HEK293T (cell line): ENCODE measurements around the gene ETFDH.
"Not testable (repeated sequence)": the region's sequence is repeated elsewhere in the genome, so short reads cannot be mapped to it uniquely, and the experiment has no call there.

ENCODE experiments used
- ARNT ChIP-seq: fragments of 450-650 bp; IDR thresholded peaks from 2 replicates; pipeline ENCODE4 v1.6.1; 2017; ENCODE audit warnings: mild to moderate bottlenecking
- BHLHE40 ChIP-seq: fragments of 450-650 bp; IDR thresholded peaks from 2 replicates; pipeline ENCODE4 v1.6.1; 2016; ENCODE audit warnings: mild to moderate bottlenecking, moderate library complexity, borderline replicate concordance
- CTBP1 ChIP-seq: fragments of 450-650 bp; IDR thresholded peaks from 2 replicates; pipeline ENCODE4 v1.6.1; 2016; ENCODE audit warnings: borderline replicate concordance
- ELF4 ChIP-seq: fragments of 450-650 bp; IDR thresholded peaks from 2 replicates; pipeline ENCODE4 v1.6.1; 2017; ENCODE audit warnings: antibody characterized with exemption
- FOXA1 ChIP-seq: fragments of 450-650 bp; IDR thresholded peaks from 2 replicates; pipeline ENCODE4 v1.6.1; 2016; ENCODE audit warnings: mild to moderate bottlenecking
- FOXK2 ChIP-seq: fragments of 450-650 bp; IDR thresholded peaks from 2 replicates; pipeline ENCODE4 v1.6.1; 2016; ENCODE audit warnings: mild to moderate bottlenecking
- FOXM1 ChIP-seq: fragments of 450-650 bp; IDR thresholded peaks from 2 replicates; pipeline ENCODE4 v1.6.1; 2017; ENCODE audit warnings: mild to moderate bottlenecking, borderline replicate concordance
- HDGF ChIP-seq: fragments of 450-650 bp; IDR thresholded peaks from 2 replicates; pipeline ENCODE4 v1.6.1; 2017; ENCODE audit warnings: antibody characterized with exemption, borderline replicate concordance
- L3MBTL2 ChIP-seq: fragments of 450-650 bp; conservative IDR thresholded peaks from 2 replicates; pipeline ENCODE4 v1.6.1; 2016; ENCODE audit warnings: mild to moderate bottlenecking
- SP1 ChIP-seq: fragments of 450-650 bp; IDR thresholded peaks from 2 replicates; pipeline ENCODE4 v1.6.1; 2017
- SUZ12 ChIP-seq: fragments of 450-650 bp; IDR thresholded peaks from 2 replicates; pipeline ENCODE4 v1.6.1; 2016; ENCODE audit warnings: mild to moderate bottlenecking
- TARDBP ChIP-seq: fragments of 450-650 bp; IDR thresholded peaks from 2 replicates; pipeline ENCODE4 v1.6.1; 2016

DNA sequence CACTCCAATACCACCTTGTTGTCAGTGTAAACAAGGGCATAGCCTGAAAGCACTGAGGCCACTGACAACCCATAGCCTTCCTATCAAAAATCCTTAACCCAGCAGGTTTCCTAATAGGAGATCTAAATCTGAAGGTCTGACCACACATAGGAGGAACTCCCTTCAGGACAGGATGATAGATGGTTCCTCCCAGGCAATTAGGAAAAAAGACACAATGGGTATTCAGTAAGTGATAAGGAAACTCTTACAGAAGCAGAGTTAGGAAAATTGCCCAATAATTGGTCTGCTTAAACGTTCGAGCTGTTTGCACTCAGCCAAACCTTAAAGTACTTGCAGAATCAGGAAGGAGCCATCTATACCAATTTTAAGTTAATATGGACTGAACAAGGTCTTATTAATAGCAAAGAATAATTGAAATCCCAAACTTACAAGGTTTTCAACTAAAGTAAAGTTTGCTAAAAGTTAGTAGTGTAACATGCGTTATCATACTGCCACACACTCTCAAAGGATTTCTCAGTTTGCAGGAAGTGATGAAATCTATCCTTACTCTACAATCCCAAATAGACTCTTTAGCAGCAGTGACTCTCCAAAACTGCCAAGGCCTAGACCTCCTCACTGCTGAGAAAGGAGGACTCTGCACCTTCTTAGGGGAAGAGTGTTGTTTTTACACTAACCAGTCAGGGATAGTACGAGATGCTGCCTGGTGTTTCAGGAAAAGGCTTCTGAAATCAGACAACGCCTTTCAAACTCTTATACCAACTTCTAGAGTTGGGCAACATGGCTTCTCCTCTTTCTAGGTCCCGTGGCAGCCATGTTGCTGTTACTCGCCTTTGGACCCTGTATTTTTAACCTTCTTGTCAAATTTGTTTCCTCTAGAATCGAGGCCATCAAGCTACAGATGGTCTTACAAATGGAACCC is 8.1 kb upstream of the ETFDH start:
- not testable (repeated sequence) for TF ChIP-seq FOXM1, TARDBP, ARNT, L3MBTL2, BHLHE40, CTBP1, SUZ12, FOXA1, FOXK2, HDGF, ELF4, SP1
